GM21381 (cell line): ENCODE results near the gene CYP8B1.

Experiments used
- ATAC-seq: cut with Tn5 transposase; IDR thresholded peaks from one replicate; pipeline ENCODE4 v1.9.1; 2021; ENCODE audit warnings: mild to moderate bottlenecking, moderate library complexity; ENCODE audit not compliant: unreplicated experiment

CYP8B1 gene

GRCh38 chr3:42855219-42855546 lies 20.5 kb downstream of the CYP8B1 start:
- ATAC-seq = no peak

GRCh38 chr3:42853739-42854302 lies 21.9 kb downstream of the CYP8B1 start:
- no peak for ATAC-seq

GRCh38 chr3:42853056-42853455 lies 22.6 kb downstream of the CYP8B1 start:
- ATAC-seq = no peak

GRCh38 chr3:42852441-42852840 lies 23.2 kb downstream of the CYP8B1 start:
- no peak for ATAC-seq

GRCh38 chr3:42851228-42851834 lies 24.3 kb downstream of the CYP8B1 start:
- no peak for ATAC-seq

- ATAC-seq = no peak
These were observed 25.4 kb downstream of the CYP8B1 start for GRCh38 chr3:42850263-42850662.

- ATAC-seq = no peak
These were observed 26.7 kb downstream of the CYP8B1 start for GRCh38 chr3:42849017-42849416.

GRCh38 chr3:42847731-42848130 lies 27.9 kb downstream of the CYP8B1 start:
- no peak for ATAC-seq

GRCh38 chr3:42846685-42847522 lies 28.8 kb downstream of the CYP8B1 start:
- ATAC-seq = peak; percentile 75

- ATAC-seq = no peak
These were observed 30.9 kb downstream of the CYP8B1 start for GRCh38 chr3:42844815-42845214.

- no peak for ATAC-seq
These were observed 31.3 kb downstream of the CYP8B1 start for GRCh38 chr3:42844412-42844713.

- no peak for ATAC-seq
These were observed 31.8 kb downstream of the CYP8B1 start for GRCh38 chr3:42843713-42844411.

GRCh38 chr3:42841332-42841731 lies 34.3 kb downstream of the CYP8B1 start:
- ATAC-seq = no peak

GRCh38 chr3:42839616-42840015 lies 36.1 kb downstream of the CYP8B1 start:
- peak; percentile 96 for ATAC-seq

GRCh38 chr3:42838571-42838970 lies 37.1 kb downstream of the CYP8B1 start:
- ATAC-seq = no peak

- ATAC-seq = no peak
These were observed 39.2 kb downstream of the CYP8B1 start for GRCh38 chr3:42836150-42837123.

- ATAC-seq = peak; percentile 62
These were observed 44.4 kb downstream of the CYP8B1 start for GRCh38 chr3:42831321-42831713.

- no peak for ATAC-seq
These were observed 45.0 kb downstream of the CYP8B1 start for GRCh38 chr3:42830437-42831320.

- no peak for ATAC-seq
These were observed 45.8 kb downstream of the CYP8B1 start for GRCh38 chr3:42829628-42830436.
